ENCODE data around the gene ELANE. TPM values are rescaled to one million over a fixed set of nuclear protein-coding genes. Genes with fewer than 3 reads are reported as not detected.
A peak's percentile ranks its signal among the peaks of the same experiment; 100 is the strongest.

ELANE gene
- total RNA-seq, 4 donors from 2014 or later: 0.95 TPM; not detected in 3

GRCh38 chr19:882871-883497 lies 30.9 kb downstream of the ELANE start:
- no peak overlapping the region for H3K4me3 ChIP-seq
- no peak for DNase-seq
- 90 to 93% methylated on average over 19 to 25 of the region's 30 CpGs for whole genome bisulfite sequencing, 2 donors
- H3K27ac ChIP-seq: no peak overlapping the region
- H3K4me1 ChIP-seq: peaks cover 0 to 10% (median 0%) of the 10 kb centered on the region in 3 donors
- intact Hi-C loops (cut with DNase I): no loop called here
- no peaks in the 10 kb centered on the region for H3K9me3 ChIP-seq
- H3K36me3 ChIP-seq: peaks cover 33 to 92% (median 47%) of the 10 kb centered on the region in 3 donors
- no peaks in the 10 kb centered on the region for H3K27me3 ChIP-seq
- TF ChIP-seq CTCF (IDR thresholded peaks at IDR 0.05): no peak
- no peak for TF ChIP-seq POLR2A (IDR thresholded peaks at IDR 0.05)

GRCh38 chr19:883661-884211 lies 31.6 kb downstream of the ELANE start:
- no peaks in the 10 kb centered on the region for H3K9me3 ChIP-seq
- no peak overlapping the region for H3K4me3 ChIP-seq
- H3K4me1 ChIP-seq: peaks cover 0 to 10% (median 0%) of the 10 kb centered on the region in 3 donors
- H3K27ac ChIP-seq: no peak overlapping the region
- peaks cover 33 to 100% (median 47%) of the 10 kb centered on the region in 3 donors for H3K36me3 ChIP-seq
- H3K27me3 ChIP-seq: no peaks in the 10 kb centered on the region
- TF ChIP-seq POLR2A (IDR thresholded peaks at IDR 0.05) (no peak), CTCF (IDR thresholded peaks at IDR 0.05) (peak in 4 of 6 experiments; percentile 11 to 72 (median 40))
- no peak for DNase-seq
- intact Hi-C loops (cut with DNase I): no loop called here
- 54 to 56% methylated on average over 3 to 10 of the region's 22 CpGs for WGBS, 2 donors

GRCh38 chr19:884420-885211 lies 32.5 kb downstream of the ELANE start:
- Histone ChIP-seq H3K27me3 (no peaks in the 10 kb centered on the region), H3K27ac (no peak overlapping the region), H3K36me3 (peaks cover 38 to 100% (median 50%) of the 10 kb centered on the region in 3 donors), H3K4me3 (no peak overlapping the region), H3K4me1 (peaks cover 0 to 10% (median 0%) of the 10 kb centered on the region in 3 donors), H3K9me3 (no peaks in the 10 kb centered on the region)
- 91% methylated on average over 7 of the region's 51 CpGs; no CpG with 5 or more reads in 1 of the 2 donors for WGBS, 2 donors
- no peak for DNase-seq
- TF ChIP-seq CTCF (IDR thresholded peaks at IDR 0.05) (no peak), POLR2A (IDR thresholded peaks at IDR 0.05) (no peak)
- intact Hi-C loops (cut with DNase I): no loop called here

GRCh38 chr19:885536-886224 lies 33.6 kb downstream of the ELANE start:
- Histone ChIP-seq H3K9me3 (no peaks in the 10 kb centered on the region), H3K4me3 (no peak overlapping the region), H3K27ac (no peak overlapping the region), H3K4me1 (peaks cover 0 to 11% (median 0%) of the 10 kb centered on the region in 3 donors), H3K36me3 (peaks cover 36 to 100% (median 59%) of the 10 kb centered on the region in 3 donors), H3K27me3 (no peaks in the 10 kb centered on the region)
- DNase-seq: no peak
- TF ChIP-seq POLR2A (IDR thresholded peaks at IDR 0.05) (no peak), CTCF (IDR thresholded peaks at IDR 0.05) (no peak)
- intact Hi-C loops (cut with DNase I): no loop called here
- WGBS, 2 donors: 93 to 95% methylated on average over 17 to 31 of the region's 64 CpGs

All from esophagus squamous epithelium (tissue), 5 donors.